Right cardiac atrium (tissue), 5 donors: ENCODE measurements around the gene OSTF1. TPM values are rescaled to one million over a fixed set of nuclear protein-coding genes. Genes with fewer than 3 reads are reported as not detected.
A peak's percentile ranks its signal among the peaks of the same experiment; 100 is the strongest.

Source experiments
- ATAC-seq, 2 donors: fragments of 200-7000 bp; cut with Tn5 transposase; one replicate each; pipeline versions ENCODE4 v1.8.0 to v1.9.1; 2020; ENCODE audit warnings: moderate library complexity in 2 of 2, mild to moderate bottlenecking in 1 of 2
- DNase-seq, 3 donors: peaks; one replicate each; pipeline ENCODE4 v3.0.0-alpha.2; 2020
- H3K27ac ChIP-seq: one replicate; pipeline ENCODE4 v1.5.1; 2013; ENCODE audit warnings: mild to moderate bottlenecking, low read length, control low read depth, moderate library complexity
- H3K27me3 ChIP-seq: one replicate; pipeline ENCODE4 v1.6.1; 2013; ENCODE audit not compliant: control insufficient read depth, insufficient read depth
- H3K4me1 ChIP-seq: one replicate; pipeline ENCODE4 v1.6.1; 2013; ENCODE audit warnings: low read length; ENCODE audit not compliant: control insufficient read depth, insufficient read depth
- H3K4me3 ChIP-seq: one replicate; pipeline ENCODE4 v1.5.1; 2013; ENCODE audit warnings: low read length, control low read depth
- H3K9me3 ChIP-seq: one replicate; pipeline ENCODE4 v1.6.1; 2013; ENCODE audit warnings: low read length; ENCODE audit not compliant: control insufficient read depth
- WGBS: extraction: QIAGEN DNeasy Blood & Tissue Kit; methylation state at CpG from one replicate; pipeline ENCODE4 v1.1.7; 2013; 5-methylcytosine and 5-hydroxymethylcytosine counted together
- intact Hi-C, 4 donors: fragments of 100-400 bp; cut with DNase I; formaldehyde crosslinking; loops; one replicate each; pipeline versions ENCODE4 v1.11.0 to v1.14.0; 2022 to 2023
- polyA plus RNA-seq: library from polyadenylated mRNA; stranded (reverse); fragments of 200-250 nt; gene quantifications from one replicate; pipeline ENCODE4 v1.2.3, GENCODE V29; 2013
- total RNA-seq, 4 donors: library from RNA; stranded (reverse); fragmentation: NEBNext Ultra II Directional; extraction: Animal tissue kit (Norgen Biotek cat#: 25700); gene quantifications; one replicate each; pipeline ENCODE4 v1.2.1, GENCODE V29; 2021
- donor health status: healthy with polysubstance abuse.
- donor health status: DM: no; HTN: yes; CAD: no.
- donor health status: DM: no; HTN: no; CAD: no.
- donor health status: DM: no; HTN: yes; CAD: no; lungs with severe emphysema.
- donor health status: DM: yes; HTN: yes; CAD: no.

Gene OSTF1
- total and polyA plus RNA-seq, 5 donors, result 26.4 to 35.2 (median 30.1) TPM

DNA sequence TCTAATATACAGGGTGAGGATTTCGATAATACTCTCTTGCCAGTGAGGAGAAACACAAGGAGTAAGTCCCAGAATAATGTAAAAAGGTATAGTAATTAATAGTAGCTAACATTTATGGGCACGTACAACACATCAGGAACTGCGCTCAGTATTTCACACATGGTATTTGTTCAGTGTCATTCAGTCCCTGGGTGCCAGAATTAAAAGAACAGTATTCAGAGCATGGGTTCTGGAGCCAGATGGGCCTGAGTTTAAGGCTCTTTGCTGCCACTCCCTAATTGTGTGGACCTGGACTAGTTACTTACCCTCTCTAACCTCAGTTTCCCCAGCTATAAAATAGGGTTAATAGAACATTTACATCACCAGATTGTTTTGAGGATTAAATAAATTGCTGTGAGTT lies 16.3 kb downstream of the OSTF1 start:
- Histone ChIP-seq H3K27me3 (no peaks in the 10 kb centered on the region), H3K9me3 (no peaks in the 10 kb centered on the region), H3K27ac (no peak overlapping the region), H3K4me1 (peaks cover 14% of the 10 kb centered on the region), H3K4me3 (no peak overlapping the region)
- ATAC-seq (no peak), DNase-seq (no peak)
- intact Hi-C loops, result no loop called here
- WGBS, result 66% methylated on average over 3 of the region's 3 CpGs

DNA sequence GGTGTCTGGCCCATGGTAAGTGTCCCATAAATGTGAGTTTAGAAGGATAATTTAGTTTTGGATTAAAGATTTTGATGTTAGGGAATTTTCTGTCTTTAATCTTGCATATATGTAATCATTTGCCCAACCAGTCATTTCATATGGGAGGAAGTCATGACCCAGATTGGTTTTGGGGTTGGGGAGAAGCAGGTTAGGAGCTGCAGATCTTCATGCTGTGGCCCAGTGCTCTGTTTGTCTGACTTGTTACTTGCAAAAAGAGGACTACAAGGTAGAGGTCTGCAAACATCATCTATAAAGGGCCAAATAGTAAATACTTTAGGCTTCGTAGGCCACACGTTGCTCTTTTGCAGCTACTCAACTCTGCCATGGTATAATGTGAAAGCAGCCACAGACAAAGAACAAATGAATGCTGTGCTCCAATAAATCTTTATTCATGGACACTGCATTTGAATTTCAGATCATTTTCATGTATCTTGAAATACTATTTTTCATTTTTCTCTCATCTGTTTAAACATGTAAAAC lies 16.8 kb downstream of the OSTF1 start:
- H3K4me3 ChIP-seq, result no peak overlapping the region
- intact Hi-C loops, result no loop called here
- DNase-seq, result no peak
- no peaks in the 10 kb centered on the region for H3K9me3 ChIP-seq
- H3K27me3 ChIP-seq, result no peaks in the 10 kb centered on the region
- peaks cover 14% of the 10 kb centered on the region for H3K4me1 ChIP-seq
- no peak overlapping the region for H3K27ac ChIP-seq
- WGBS, result 94% methylated on average over 2 of the region's 2 CpGs
- ATAC-seq, result no peak

DNA sequence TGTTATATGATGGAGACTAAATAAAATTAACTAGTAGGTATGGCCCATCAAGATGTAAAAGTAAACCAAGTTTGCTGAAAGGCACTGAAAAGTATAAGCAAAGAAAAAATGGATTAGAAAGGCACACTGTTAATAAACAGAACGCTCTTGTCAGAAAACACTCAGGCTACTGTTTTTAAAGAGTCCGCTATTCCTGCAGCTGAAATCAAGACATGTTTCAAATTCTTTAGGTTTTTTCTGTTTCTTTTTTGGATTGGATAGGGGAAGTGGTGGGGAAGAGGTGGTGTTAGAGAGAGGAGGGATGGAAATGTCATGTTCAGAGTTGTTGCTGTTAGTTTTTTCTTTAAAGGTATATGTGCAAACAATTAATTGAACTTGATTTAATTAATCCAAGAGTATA lies 17.5 kb downstream of the OSTF1 start:
- Histone ChIP-seq H3K9me3 (no peaks in the 10 kb centered on the region), H3K4me1 (peaks cover 11% of the 10 kb centered on the region), H3K27me3 (no peaks in the 10 kb centered on the region), H3K4me3 (no peak overlapping the region), H3K27ac (no peak overlapping the region)
- intact Hi-C loops, result no loop called here
- DNase-seq (no peak), ATAC-seq (no peak)
- 55% methylated on average over 2 of the region's 2 CpGs for WGBS

DNA sequence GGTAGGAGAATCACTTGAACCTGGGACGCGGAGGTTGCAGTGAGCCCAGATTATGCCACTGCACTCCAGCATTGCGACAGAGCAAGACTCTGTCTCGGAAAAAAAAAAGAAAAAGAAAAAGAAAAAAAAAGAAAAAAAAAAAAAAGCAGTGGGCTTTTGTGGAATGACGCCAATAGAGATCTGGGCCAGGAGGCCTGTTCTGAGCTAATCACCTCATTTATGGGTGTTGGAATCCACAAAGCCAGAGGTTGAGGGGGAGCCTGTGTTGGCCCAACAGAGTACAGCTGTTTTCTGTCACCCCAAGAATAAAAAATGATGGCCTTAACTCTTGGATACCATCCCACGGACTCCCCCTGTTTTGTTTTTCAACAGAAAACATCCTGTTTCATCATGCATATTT lies 18.5 kb downstream of the OSTF1 start:
- 53% methylated on average over 6 of the region's 6 CpGs for WGBS
- Histone ChIP-seq H3K4me3 (no peak overlapping the region), H3K9me3 (no peaks in the 10 kb centered on the region), H3K27me3 (no peaks in the 10 kb centered on the region), H3K27ac (no peak overlapping the region), H3K4me1 (peaks cover 11% of the 10 kb centered on the region)
- intact Hi-C loops, result no loop called here
- DNase-seq (peak in 2 of 3 donors; percentile 58 to 61), ATAC-seq (peak; percentile 47 to 56)

DNA sequence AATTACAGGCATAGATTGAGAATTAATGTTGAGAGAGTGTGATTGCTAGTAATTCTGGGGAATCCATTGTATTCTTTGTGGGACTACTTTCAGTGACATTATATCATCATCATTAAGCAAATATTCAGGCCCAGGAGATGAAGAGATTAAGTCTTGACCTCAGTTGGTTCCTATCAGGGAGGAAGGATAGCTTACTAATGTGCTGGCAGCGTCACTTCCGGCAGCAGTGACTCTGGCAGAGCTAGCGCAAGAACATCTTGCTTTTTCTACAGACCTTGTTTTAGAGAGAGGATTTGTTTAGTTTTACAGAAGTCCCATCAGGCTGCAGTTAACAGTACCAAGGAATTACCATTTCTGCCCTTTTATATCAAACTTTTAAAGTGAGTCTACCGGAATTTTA lies 20.3 kb downstream of the OSTF1 start:
- no peaks in the 10 kb centered on the region for H3K27me3 ChIP-seq
- no peaks in the 10 kb centered on the region for H3K9me3 ChIP-seq
- DNase-seq (peak; percentile 48 to 75 (median 72)), ATAC-seq (peak; percentile 64 to 76)
- H3K27ac ChIP-seq, result no peak overlapping the region
- H3K4me3 ChIP-seq, result no peak overlapping the region
- WGBS, result 45% methylated on average over 4 of the region's 4 CpGs
- intact Hi-C loops, result no loop called here
- peaks cover 11% of the 10 kb centered on the region for H3K4me1 ChIP-seq

DNA sequence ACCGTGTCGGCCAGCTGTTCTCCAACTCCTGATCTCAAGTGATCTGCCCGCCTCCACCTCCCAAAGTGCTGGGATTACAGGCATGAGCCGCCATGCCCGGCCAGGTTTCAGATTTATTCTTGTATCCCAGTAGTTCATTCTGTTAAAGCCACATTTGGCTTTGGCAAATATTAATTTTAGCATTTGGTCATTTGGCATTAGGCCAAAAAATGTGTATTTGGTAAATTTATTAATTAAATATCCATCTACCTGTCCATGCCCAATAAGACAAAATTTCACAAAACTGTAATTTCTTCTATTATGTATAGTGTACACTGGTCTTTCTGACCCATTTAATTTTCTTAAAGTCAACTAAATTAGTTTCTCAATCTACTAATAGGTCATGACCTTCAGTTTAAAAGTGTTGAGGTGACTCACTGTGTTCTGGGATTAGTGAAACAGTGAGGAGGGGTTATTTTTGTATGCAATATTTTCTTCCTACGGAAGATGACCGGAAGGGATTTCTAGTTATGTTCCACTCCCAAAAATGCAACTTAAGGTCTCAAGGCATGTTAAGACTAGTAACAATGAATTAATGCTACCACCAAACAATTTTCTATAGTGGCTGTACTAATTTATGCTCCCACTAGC lies 21.0 kb downstream of the OSTF1 start:
- no peak for DNase-seq
- Histone ChIP-seq H3K4me1 (peaks cover 11% of the 10 kb centered on the region), H3K9me3 (no peaks in the 10 kb centered on the region), H3K27ac (peak overlapping the region; percentile 37), H3K27me3 (no peaks in the 10 kb centered on the region), H3K4me3 (no peak overlapping the region)
- no peak for ATAC-seq
- 85% methylated on average over 7 of the region's 7 CpGs for WGBS
- intact Hi-C loops, result no loop called here

DNA sequence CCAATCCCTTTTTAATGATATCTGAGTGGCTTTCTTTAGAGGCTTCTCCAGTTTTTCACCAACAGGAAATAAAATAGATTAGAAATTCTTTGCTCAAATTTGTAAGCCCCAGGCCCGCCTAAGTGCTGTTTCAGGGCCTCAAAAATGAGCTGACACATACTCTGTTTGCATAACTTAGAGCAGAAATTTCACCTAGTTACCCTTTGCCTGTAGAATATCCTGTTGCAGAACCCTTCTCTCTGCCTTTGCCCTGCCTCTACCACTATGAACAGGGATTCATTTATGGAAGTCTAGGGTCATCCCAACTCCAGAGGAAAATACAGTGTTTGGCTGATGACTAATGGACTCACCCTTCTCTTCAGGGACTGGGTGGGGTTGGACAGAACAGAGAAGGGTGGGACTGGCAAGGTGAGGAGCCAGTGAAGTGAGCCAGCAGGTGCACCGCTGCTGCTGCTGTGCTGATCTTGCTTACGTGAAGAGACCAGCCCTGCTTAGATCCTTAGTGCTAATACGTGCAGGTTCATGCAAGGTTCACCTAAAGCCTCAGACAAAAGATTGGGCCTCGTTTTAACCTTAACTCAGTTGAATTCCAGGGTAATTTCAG lies 22.8 kb downstream of the OSTF1 start:
- Histone ChIP-seq H3K9me3 (no peaks in the 10 kb centered on the region), H3K4me3 (no peak overlapping the region), H3K27me3 (no peaks in the 10 kb centered on the region), H3K27ac (no peak overlapping the region), H3K4me1 (peaks cover 9% of the 10 kb centered on the region)
- DNase-seq (no peak), ATAC-seq (peak; percentile 19 to 34)
- 86% methylated on average over 5 of the region's 5 CpGs for WGBS
- intact Hi-C loops, result no loop called here

DNA sequence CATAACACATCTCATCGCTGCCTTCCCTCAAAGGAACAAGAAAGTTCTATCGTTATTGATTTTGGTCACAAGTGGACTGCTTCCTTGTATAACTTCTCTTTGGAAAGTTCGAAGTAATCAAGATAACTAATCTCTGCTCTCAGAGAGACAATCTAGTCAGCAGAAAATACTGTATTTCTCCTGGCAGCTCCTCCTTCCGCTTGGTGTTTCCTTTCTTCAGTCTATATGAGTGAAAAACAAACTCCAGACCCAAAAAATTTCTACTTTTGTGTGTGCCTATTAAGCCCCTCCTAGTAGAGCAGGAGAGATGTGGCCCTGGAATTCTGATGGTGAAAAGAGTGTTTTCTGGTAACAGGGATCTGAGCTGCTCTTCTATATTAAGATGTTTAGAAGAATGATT lies 24.5 kb downstream of the OSTF1 start:
- 40% methylated on average over 4 of the region's 4 CpGs for WGBS
- no peaks in the 10 kb centered on the region for H3K27me3 ChIP-seq

DNA sequence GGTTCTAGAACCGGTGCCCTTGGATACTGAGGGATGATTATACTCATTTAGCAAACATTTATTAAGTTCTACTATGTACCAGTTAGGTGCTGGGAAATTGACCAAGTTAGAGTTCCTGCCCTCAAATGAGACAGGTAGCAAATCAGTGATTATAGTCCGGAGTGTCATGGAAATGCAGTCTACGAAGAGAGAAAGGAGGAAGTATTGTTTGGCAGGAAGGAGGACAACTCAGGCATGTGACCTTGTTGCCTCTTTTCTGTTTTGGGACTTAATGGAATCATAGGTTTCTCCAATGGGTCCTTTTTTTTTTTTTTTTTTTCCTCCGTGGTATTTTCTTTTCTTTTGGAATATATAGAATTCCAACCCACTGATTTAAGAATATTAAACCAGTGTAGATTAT lies 28.0 kb downstream of the OSTF1 start:
- no peak overlapping the region for H3K4me3 ChIP-seq
- H3K9me3 ChIP-seq, result no peaks in the 10 kb centered on the region
- no peak for DNase-seq
- H3K27ac ChIP-seq, result no peak overlapping the region
- intact Hi-C loops, result no loop called here
- 69% methylated on average over 4 of the region's 4 CpGs for WGBS
- H3K4me1 ChIP-seq, result no peaks in the 10 kb centered on the region
- no peak for ATAC-seq
- H3K27me3 ChIP-seq, result no peaks in the 10 kb centered on the region

More for the DNA sequence above, 24.5 kb downstream of the OSTF1 start:
- DNase-seq (no peak), ATAC-seq (no peak)
- intact Hi-C loops, result no loop called here
- H3K4me3 ChIP-seq, result no peak overlapping the region
- H3K27ac ChIP-seq, result no peak overlapping the region
- no peaks in the 10 kb centered on the region for H3K9me3 ChIP-seq
- peaks cover 6% of the 10 kb centered on the region for H3K4me1 ChIP-seq

DNA sequence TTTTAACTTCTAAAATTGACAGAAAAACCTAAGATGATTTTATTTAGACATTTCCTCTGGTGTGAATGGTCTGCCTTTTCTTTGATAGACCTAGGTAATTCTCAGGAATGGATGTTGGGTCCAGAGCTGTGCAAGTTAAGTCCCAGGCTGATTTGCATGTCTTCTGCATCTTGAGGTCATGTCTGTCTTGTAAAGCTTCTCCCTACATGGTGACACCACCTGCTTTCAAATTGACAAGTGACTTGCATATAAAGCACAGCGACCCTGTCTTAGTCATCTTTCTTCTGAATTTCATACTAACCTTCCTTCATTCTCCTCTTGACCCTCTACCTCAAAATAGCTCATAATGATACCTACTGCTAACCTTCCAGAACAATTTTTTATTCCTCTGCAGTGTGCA lies 29.2 kb downstream of the OSTF1 start:
- no peaks in the 10 kb centered on the region for H3K27me3 ChIP-seq
- H3K27ac ChIP-seq, result no peak overlapping the region
- ATAC-seq (no peak), DNase-seq (no peak)
- H3K9me3 ChIP-seq, result no peaks in the 10 kb centered on the region
- H3K4me3 ChIP-seq, result no peak overlapping the region
- 99% methylated on average over 1 of the region's 1 CpG for WGBS
- intact Hi-C loops, result no loop called here
- no peaks in the 10 kb centered on the region for H3K4me1 ChIP-seq

DNA sequence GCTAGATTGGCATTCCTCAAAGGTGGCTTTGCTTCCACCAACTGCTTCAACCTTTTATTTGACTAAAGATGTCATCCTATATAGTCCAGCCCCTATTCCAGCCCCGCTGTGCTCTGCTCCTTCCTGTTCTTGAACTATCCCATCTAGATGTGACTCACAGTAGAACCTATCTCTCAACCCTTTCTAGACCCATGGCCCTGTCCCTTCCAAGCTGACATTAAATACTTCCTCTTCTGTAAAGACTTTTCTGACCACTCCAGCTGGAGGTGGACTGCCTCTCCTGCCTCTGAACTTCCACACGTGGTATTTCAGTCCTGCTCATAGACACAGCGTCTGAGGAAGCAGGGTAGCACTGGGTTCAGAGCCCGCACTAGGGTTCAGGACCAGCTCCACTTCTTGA lies 32.4 kb downstream of the OSTF1 start:
- intact Hi-C loops, result no loop called here
- no peaks in the 10 kb centered on the region for H3K27me3 ChIP-seq
- DNase-seq (no peak), ATAC-seq (peak in 1 of 2 donors; percentile 52)
- 92% methylated on average over 4 of the region's 4 CpGs for WGBS
- no peaks in the 10 kb centered on the region for H3K9me3 ChIP-seq
- H3K4me1 ChIP-seq, result no peaks in the 10 kb centered on the region
- H3K27ac ChIP-seq, result no peak overlapping the region
- no peak overlapping the region for H3K4me3 ChIP-seq
